Endothelial cell of umbilical vein (primary cell): Measurements from ENCODE around the gene CACNA1E. TPM values are rescaled to one million over a fixed set of nuclear protein-coding genes. Genes with fewer than 3 reads are reported as not detected.

ENCODE experiments used
- BruUV-seq: library from RNA; stranded (reverse); fragments of 400-500 nt; replicated peaks from 2 replicates; lab custom pipeline; 2021; lab: Mats Ljungman, UMichigan
- CTCF ChIA-PET: fragments of 300-600, 350-600 bp; sonication (Branson Sonifier 250); formaldehyde crosslinking; loops from one replicate; lab custom pipeline; 2021; ENCODE audit warnings: antibody characterized with exemption, inconsistent platforms; lab: Charles Lee
- POLR2A ChIA-PET: fragments of 300-600, 350-600 bp; sonication (Branson Sonifier 250); formaldehyde crosslinking; loops from one replicate; lab custom pipeline; 2021; ENCODE audit warnings: antibody characterized with exemption, inconsistent platforms; lab: Charles Lee
- DNase-seq: peaks from one replicate; pipeline ENCODE4 v3.0.0-alpha.2; 2011; ENCODE audit warnings: low read depth, low spot score
- FAIRE-seq: peaks from 2 replicates; lab custom pipeline; 2011; peaks lifted over from hg19 to GRCh38; lab: Jason Lieb, UNC
- H2AFZ ChIP-seq: 2 replicates; pipeline ENCODE4 v1.6.0; 2012; ENCODE audit warnings: low read depth, low read length, control low read depth, inconsistent platforms
- H3K27ac ChIP-seq: 2 replicates; pipeline ENCODE4 v1.5.1; 2011; ENCODE audit warnings: low read depth, mild to moderate bottlenecking, control low read depth, low read length, moderate library complexity; ENCODE audit not compliant: insufficient read depth
- H3K27me3 ChIP-seq, 2 experiments: 2 replicates each; pipeline versions ENCODE4 v1.6.0 to v1.6.1; 2011; ENCODE audit warnings: low read length in 2 of 2, mixed read lengths in 1 of 2; ENCODE audit not compliant: control insufficient read depth in 2 of 2, insufficient read depth in 2 of 2
- H3K36me3 ChIP-seq, 2 experiments: 2 replicates in 1 of 2; 3 replicates in 1 of 2; pipeline ENCODE4 v1.5.1; 2011; ENCODE audit warnings: low read length in 2 of 2, mild to moderate bottlenecking in 1 of 2, moderate library complexity in 1 of 2; ENCODE audit not compliant: control insufficient read depth in 2 of 2, insufficient read depth in 2 of 2; ENCODE audit errors: extremely low read depth in 1 of 2
- H3K4me1 ChIP-seq: 3 replicates; pipeline ENCODE4 v1.5.1; 2011; ENCODE audit warnings: mild to moderate bottlenecking, low read length; ENCODE audit not compliant: control insufficient read depth, insufficient read depth; ENCODE audit errors: extremely low read depth
- H3K4me2 ChIP-seq: 2 replicates; pipeline ENCODE4 v1.6.1; 2011; ENCODE audit warnings: low read length, control low read depth, mixed read lengths; ENCODE audit not compliant: insufficient read depth
- H3K4me3 ChIP-seq, 3 experiments: fragments of 200-600 bp in 1 of 3; sonication (generic), shearing (Covaris generic) in 1 of 3; replicated peaks in 1 of 3; 2 replicates each; pipeline ENCODE4 v1.5.1; 2011 to 2016; ENCODE audit warnings: control low read depth in 3 of 3, low read length in 3 of 3, mild to moderate bottlenecking in 2 of 3, inconsistent platforms in 1 of 3, low read depth in 1 of 3, moderate library complexity in 1 of 3; ENCODE audit not compliant: insufficient read depth in 1 of 3
- H3K79me2 ChIP-seq: 2 replicates; pipeline ENCODE4 v1.6.0; 2012; ENCODE audit warnings: low read length, inconsistent platforms; ENCODE audit not compliant: control insufficient read depth, insufficient read depth
- H3K9ac ChIP-seq: replicated peaks from 2 replicates; pipeline ENCODE3; 2011; ENCODE audit warnings: low read length, control low read depth; ENCODE audit not compliant: insufficient read depth; ENCODE audit errors: extremely low read depth
- H3K9me1 ChIP-seq: replicated peaks from 3 replicates; pipeline ENCODE4 v1.6.0; 2011; ENCODE audit warnings: mild to moderate bottlenecking, low read length; ENCODE audit not compliant: control insufficient read depth, insufficient read depth; ENCODE audit errors: extremely low read depth
- H3K9me3 ChIP-seq: replicated peaks from 2 replicates; pipeline ENCODE4 v1.5.1; 2012; ENCODE audit warnings: low read length, inconsistent platforms; ENCODE audit not compliant: control insufficient read depth, insufficient read depth
- H4K20me1 ChIP-seq: replicated peaks from 2 replicates; pipeline ENCODE3; 2011; ENCODE audit warnings: mild to moderate bottlenecking, low read length; ENCODE audit not compliant: control insufficient read depth, insufficient read depth; ENCODE audit errors: extremely low read depth
- EZH2 ChIP-seq: IDR thresholded peaks from 2 replicates; pipeline ENCODE4 v1.6.1; 2012; ENCODE audit warnings: borderline replicate concordance, low read depth, mild to moderate bottlenecking, moderate library complexity, low read length, inconsistent platforms; ENCODE audit not compliant: severe bottlenecking
- FOS ChIP-seq: IDR thresholded peaks from 2 replicates; pipeline ENCODE4 v1.6.1; 2011; ENCODE audit warnings: mild to moderate bottlenecking, low read length, moderate library complexity, borderline replicate concordance; ENCODE audit not compliant: insufficient read depth
- GATA2 ChIP-seq: IDR thresholded peaks from 2 replicates; pipeline ENCODE4 v1.7.0; 2011; ENCODE audit warnings: low read depth, mild to moderate bottlenecking, moderate library complexity, mixed read lengths, low read length; ENCODE audit not compliant: insufficient read length, insufficient read depth
- JUN ChIP-seq: IDR thresholded peaks from 2 replicates; pipeline ENCODE4 v1.6.1; 2011; ENCODE audit warnings: borderline replicate concordance, low read depth; ENCODE audit not compliant: insufficient read length, insufficient read depth
- MYC ChIP-seq: IDR thresholded peaks from one replicate; pipeline ENCODE4 v1.6.1; 2011; ENCODE audit warnings: mild to moderate bottlenecking, low read depth, low read length
- POLR2A ChIP-seq: IDR thresholded peaks from 2 replicates; pipeline ENCODE4 v1.6.1; 2012; ENCODE audit warnings: low read depth, mild to moderate bottlenecking, control low read depth, low read length
- POLR2AphosphoS5 ChIP-seq: IDR thresholded peaks from 2 replicates; pipeline ENCODE4 v1.6.1; 2012; ENCODE audit warnings: low read depth, mild to moderate bottlenecking, control low read depth, low read length, moderate library complexity; ENCODE audit not compliant: insufficient read depth
- dilution Hi-C: fragments of 300-500 bp; cut with MboI; formaldehyde crosslinking; loops from one replicate; pipeline ENCODE4 v1.15.0; 2019; ENCODE audit warnings: low sequenced_read_pairs; ENCODE audit not compliant: extremely low pct_ligation_motif_present
- intact Hi-C: fragments of 100-400 bp; cut with micrococcal nuclease; formaldehyde crosslinking; loops from one replicate; pipeline ENCODE4 v1.10.0; 2022
- polyA plus RNA-seq, 4 experiments: library from polyadenylated mRNA; depleted of rRNA in 3 of 4; stranded (reverse) in 3 of 4; unstranded in 1 of 4; fragments of >200 nt; gene quantifications; 2 replicates each; pipeline versions ENCODE4 v1.2.1 to v1.2.3, GENCODE V29; 2011 to 2012; ENCODE audit warnings: missing spikeins in 1 of 4
- total RNA-seq: library from RNA; stranded (reverse); gene quantifications from 2 replicates; pipeline ENCODE4 v1.2.3, GENCODE V29; 2021
- TF ChIP-seq, protein P1 (sequence below), 2 donors: IDR thresholded peaks; 1 replicate in 1 of 2; 2 replicates in 1 of 2; pipeline ENCODE4 v1.5.1; 2011; ENCODE audit warnings: low read length in 2 of 2, mild to moderate bottlenecking in 2 of 2, moderate library complexity in 2 of 2, control low read depth in 1 of 2, inconsistent platforms in 1 of 2, low read depth in 1 of 2; ENCODE audit not compliant: insufficient read depth in 1 of 2; ENCODE audit errors: extremely low read depth in 1 of 2
- TF ChIP-seq, protein P2 (sequence below): IDR thresholded peaks from 2 replicates; pipeline ENCODE4 v1.6.1; 2011; ENCODE audit not compliant: insufficient read depth, insufficient read length

Gene CACNA1E
- total and polyA plus RNA-seq, 2 donors (not counting 3 experiments of a cell fraction or from before 2014, with no cell fraction given) = not detected

DNA sequence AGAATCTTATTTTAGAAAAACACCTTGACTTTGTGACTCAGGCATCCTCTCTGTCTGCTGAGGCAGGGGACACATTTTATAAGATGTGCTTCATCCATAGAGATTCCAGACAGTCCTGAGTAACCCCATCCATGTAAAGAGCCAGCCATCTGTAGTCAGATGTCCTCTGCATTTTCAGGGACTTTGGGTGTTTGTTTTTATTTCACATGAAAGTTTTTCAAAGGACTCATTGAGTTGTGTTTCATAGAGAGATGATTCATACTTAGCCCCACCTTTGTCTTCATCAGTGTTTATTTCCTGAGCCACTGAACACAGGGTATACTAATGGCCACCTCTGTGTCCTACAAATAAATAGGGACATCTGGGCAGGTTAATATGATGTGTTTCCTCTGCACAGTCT, 280.4 kb downstream of the CACNA1E start:
- H3K4me3 ChIP-seq = no peak overlapping the region
- ChIA-PET POLR2A (no interaction called here), CTCF (no interaction called here)
- FAIRE-seq = no peak
- TF ChIP-seq, protein P1, sequence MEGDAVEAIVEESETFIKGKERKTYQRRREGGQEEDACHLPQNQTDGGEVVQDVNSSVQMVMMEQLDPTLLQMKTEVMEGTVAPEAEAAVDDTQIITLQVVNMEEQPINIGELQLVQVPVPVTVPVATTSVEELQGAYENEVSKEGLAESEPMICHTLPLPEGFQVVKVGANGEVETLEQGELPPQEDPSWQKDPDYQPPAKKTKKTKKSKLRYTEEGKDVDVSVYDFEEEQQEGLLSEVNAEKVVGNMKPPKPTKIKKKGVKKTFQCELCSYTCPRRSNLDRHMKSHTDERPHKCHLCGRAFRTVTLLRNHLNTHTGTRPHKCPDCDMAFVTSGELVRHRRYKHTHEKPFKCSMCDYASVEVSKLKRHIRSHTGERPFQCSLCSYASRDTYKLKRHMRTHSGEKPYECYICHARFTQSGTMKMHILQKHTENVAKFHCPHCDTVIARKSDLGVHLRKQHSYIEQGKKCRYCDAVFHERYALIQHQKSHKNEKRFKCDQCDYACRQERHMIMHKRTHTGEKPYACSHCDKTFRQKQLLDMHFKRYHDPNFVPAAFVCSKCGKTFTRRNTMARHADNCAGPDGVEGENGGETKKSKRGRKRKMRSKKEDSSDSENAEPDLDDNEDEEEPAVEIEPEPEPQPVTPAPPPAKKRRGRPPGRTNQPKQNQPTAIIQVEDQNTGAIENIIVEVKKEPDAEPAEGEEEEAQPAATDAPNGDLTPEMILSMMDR (IDR thresholded peaks at IDR 0.05; ENCODE audit: extremely low read depth in 1 of 2, insufficient read depth in 1 of 2, low read depth in 1 of 2, low read length in 2 of 2) = no peak
- TF ChIP-seq, protein P2, sequence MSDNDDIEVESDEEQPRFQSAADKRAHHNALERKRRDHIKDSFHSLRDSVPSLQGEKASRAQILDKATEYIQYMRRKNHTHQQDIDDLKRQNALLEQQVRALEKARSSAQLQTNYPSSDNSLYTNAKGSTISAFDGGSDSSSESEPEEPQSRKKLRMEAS = no peak
- TF ChIP-seq POLR2A (no peak), POLR2AphosphoS5 (no peak), GATA2 (no peak), FOS (no peak), JUN (no peak), MYC (no peak), EZH2 (no peak)
- H3K4me1 ChIP-seq = no peaks in the 10 kb centered on the region
- DNase-seq = no peak
- no peaks in the 10 kb centered on the region for H3K79me2 ChIP-seq
- H3K27ac ChIP-seq = no peak overlapping the region
- intact Hi-C loops (no loop called here), dilution Hi-C loops (no loop called here)
- H3K36me3 ChIP-seq = no peaks in the 10 kb centered on the region
- H3K9me1 ChIP-seq = no peaks in the 10 kb centered on the region
- no peak overlapping the region for H3K9ac ChIP-seq
- H3K27me3 ChIP-seq = no peaks in the 10 kb centered on the region
- no TSS peak for BruUV-seq
- H4K20me1 ChIP-seq = no peaks in the 10 kb centered on the region
- H2AFZ ChIP-seq = no peak overlapping the region
- no peak overlapping the region for H3K4me2 ChIP-seq
- H3K9me3 ChIP-seq = peaks cover under 1% of the 10 kb centered on the region
